SK-N-SH treated with all-trans-retinoic acid at 6 μM for 48 hours (cell line): ENCODE measurements around the gene ARRB1.

Experiments used
- ATAC-seq: fragments of 200-7000 bp; cut with Tn5 transposase; 3 replicates; pipeline ENCODE4 v1.9.1; 2020; ENCODE audit warnings: mild to moderate bottlenecking, moderate library complexity
- BACH2 ChIP-seq: fragments of 250-450 bp; sonication (Bioruptor Pico); IDR thresholded peaks from 2 replicates; pipeline ENCODE4 v1.9.0; 2021; ENCODE audit warnings: mild to moderate bottlenecking, borderline replicate concordance
- CSDC2 ChIP-seq: fragments of 250-450 bp; sonication (Bioruptor Pico); IDR thresholded peaks from 2 replicates; pipeline ENCODE4 v1.5.0; 2020; ENCODE audit warnings: mild to moderate bottlenecking, moderate library complexity
- CSRNP3 ChIP-seq: fragments of 250-450 bp; sonication (Bioruptor Pico); IDR thresholded peaks from 2 replicates; pipeline ENCODE4 v1.5.1; 2021; ENCODE audit warnings: mild to moderate bottlenecking, moderate library complexity
- ESRRG ChIP-seq: fragments of 250-450 bp; sonication (Bioruptor Pico); IDR thresholded peaks from 2 replicates; pipeline ENCODE4 v1.6.1; 2021; ENCODE audit warnings: mild to moderate bottlenecking
- OSR1 ChIP-seq: fragments of 250-450 bp; sonication (Bioruptor Pico); IDR thresholded peaks from 2 replicates; pipeline ENCODE4 v1.8.0; 2022; ENCODE audit warnings: moderate library complexity, mild to moderate bottlenecking, inconsistent platforms
- POU6F1 ChIP-seq: fragments of 250-450 bp; sonication (Bioruptor Pico); IDR thresholded peaks from 2 replicates; pipeline ENCODE4 v1.8.0; 2021; ENCODE audit warnings: low read depth, mild to moderate bottlenecking, moderate library complexity, borderline replicate concordance
- PPARA ChIP-seq: fragments of 250-450 bp; sonication (Bioruptor Pico); IDR thresholded peaks from 2 replicates; pipeline ENCODE4 v1.5.0; 2020; ENCODE audit warnings: mild to moderate bottlenecking, borderline replicate concordance
- RARB ChIP-seq: fragments of 250-450 bp; sonication (Bioruptor Pico); IDR thresholded peaks from 2 replicates; pipeline ENCODE4 v1.8.0; 2021; ENCODE audit warnings: mild to moderate bottlenecking, moderate library complexity
- SNAI2 ChIP-seq: fragments of 250-450 bp; sonication (Bioruptor Pico); IDR thresholded peaks from 2 replicates; pipeline ENCODE4 v1.5.0; 2020; ENCODE audit warnings: mild to moderate bottlenecking, moderate library complexity
- ZC3H10 ChIP-seq: fragments of 250-450 bp; sonication (Bioruptor Pico); IDR thresholded peaks from 2 replicates; pipeline ENCODE4 v1.5.1; 2021; ENCODE audit warnings: mild to moderate bottlenecking, moderate library complexity
- ZFP30 ChIP-seq: fragments of 450-650 bp; formaldehyde crosslinking; IDR thresholded peaks from 2 replicates; pipeline ENCODE4 v1.5.0; 2022; ENCODE audit warnings: mild to moderate bottlenecking, moderate library complexity
- ZNF70 ChIP-seq: fragments of 450-650 bp; formaldehyde crosslinking; IDR thresholded peaks from 2 replicates; pipeline ENCODE4 v1.5.0; 2020; ENCODE audit warnings: mild to moderate bottlenecking, moderate library complexity
- ZNF8 ChIP-seq: fragments of 450-650 bp; formaldehyde crosslinking; IDR thresholded peaks from 2 replicates; pipeline ENCODE4 v1.5.0; 2020; ENCODE audit warnings: mild to moderate bottlenecking, moderate library complexity
- TF ChIP-seq, protein P1 (sequence below): fragments of 250-450 bp; sonication (Bioruptor Pico); IDR thresholded peaks from 2 replicates; pipeline ENCODE4 v1.5.0; 2020; ENCODE audit warnings: mild to moderate bottlenecking, moderate library complexity
- TF ChIP-seq, protein P2 (sequence below): fragments of 250-450 bp; sonication (Bioruptor Pico); IDR thresholded peaks from 2 replicates; pipeline ENCODE4 v1.8.0; 2020; ENCODE audit warnings: mild to moderate bottlenecking, moderate library complexity, borderline replicate concordance

ARRB1 gene

GRCh38 chr11:75344761-75345454 is 6.6 kb downstream of the ARRB1 start:
- TF ChIP-seq BACH2 (CRISPR knock-in tag) (no peak), ZNF70 (CRISPR knock-in tag) (no peak), ZNF8 (CRISPR knock-in tag) (no peak), ZC3H10 (CRISPR knock-in tag) (no peak), ZFP30 (CRISPR knock-in tag) (no peak), ESRRG (CRISPR knock-in tag) (no peak), CSDC2 (CRISPR knock-in tag) (no peak), POU6F1 (no peak), RARB (no peak)
- TF ChIP-seq, all 23 proteins: peak for 0
- no peak for ATAC-seq

- TF ChIP-seq ZNF8 (CRISPR knock-in tag), result no peak
- no peak for TF ChIP-seq BACH2 (CRISPR knock-in tag)
- TF ChIP-seq OSR1 (CRISPR knock-in tag), result no peak
- TF ChIP-seq ZC3H10 (CRISPR knock-in tag), result no peak
- TF ChIP-seq ESRRG (CRISPR knock-in tag), result no peak
- TF ChIP-seq ZFP30 (CRISPR knock-in tag), result no peak
- TF ChIP-seq SNAI2 (CRISPR knock-in tag), result no peak
- no peak for TF ChIP-seq ZNF70 (CRISPR knock-in tag)
- TF ChIP-seq, protein P1, sequence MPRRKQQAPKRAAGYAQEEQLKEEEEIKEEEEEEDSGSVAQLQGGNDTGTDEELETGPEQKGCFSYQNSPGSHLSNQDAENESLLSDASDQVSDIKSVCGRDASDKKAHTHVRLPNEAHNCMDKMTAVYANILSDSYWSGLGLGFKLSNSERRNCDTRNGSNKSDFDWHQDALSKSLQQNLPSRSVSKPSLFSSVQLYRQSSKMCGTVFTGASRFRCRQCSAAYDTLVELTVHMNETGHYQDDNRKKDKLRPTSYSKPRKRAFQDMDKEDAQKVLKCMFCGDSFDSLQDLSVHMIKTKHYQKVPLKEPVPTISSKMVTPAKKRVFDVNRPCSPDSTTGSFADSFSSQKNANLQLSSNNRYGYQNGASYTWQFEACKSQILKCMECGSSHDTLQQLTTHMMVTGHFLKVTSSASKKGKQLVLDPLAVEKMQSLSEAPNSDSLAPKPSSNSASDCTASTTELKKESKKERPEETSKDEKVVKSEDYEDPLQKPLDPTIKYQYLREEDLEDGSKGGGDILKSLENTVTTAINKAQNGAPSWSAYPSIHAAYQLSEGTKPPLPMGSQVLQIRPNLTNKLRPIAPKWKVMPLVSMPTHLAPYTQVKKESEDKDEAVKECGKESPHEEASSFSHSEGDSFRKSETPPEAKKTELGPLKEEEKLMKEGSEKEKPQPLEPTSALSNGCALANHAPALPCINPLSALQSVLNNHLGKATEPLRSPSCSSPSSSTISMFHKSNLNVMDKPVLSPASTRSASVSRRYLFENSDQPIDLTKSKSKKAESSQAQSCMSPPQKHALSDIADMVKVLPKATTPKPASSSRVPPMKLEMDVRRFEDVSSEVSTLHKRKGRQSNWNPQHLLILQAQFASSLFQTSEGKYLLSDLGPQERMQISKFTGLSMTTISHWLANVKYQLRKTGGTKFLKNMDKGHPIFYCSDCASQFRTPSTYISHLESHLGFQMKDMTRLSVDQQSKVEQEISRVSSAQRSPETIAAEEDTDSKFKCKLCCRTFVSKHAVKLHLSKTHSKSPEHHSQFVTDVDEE (CRISPR knock-in tag), result no peak
- TF ChIP-seq, all 23 proteins: peak for 0
- ATAC-seq, result no peak
Measured at GRCh38 chr11:75344186-75344585, 7.3 kb downstream of the ARRB1 start.

DNA sequence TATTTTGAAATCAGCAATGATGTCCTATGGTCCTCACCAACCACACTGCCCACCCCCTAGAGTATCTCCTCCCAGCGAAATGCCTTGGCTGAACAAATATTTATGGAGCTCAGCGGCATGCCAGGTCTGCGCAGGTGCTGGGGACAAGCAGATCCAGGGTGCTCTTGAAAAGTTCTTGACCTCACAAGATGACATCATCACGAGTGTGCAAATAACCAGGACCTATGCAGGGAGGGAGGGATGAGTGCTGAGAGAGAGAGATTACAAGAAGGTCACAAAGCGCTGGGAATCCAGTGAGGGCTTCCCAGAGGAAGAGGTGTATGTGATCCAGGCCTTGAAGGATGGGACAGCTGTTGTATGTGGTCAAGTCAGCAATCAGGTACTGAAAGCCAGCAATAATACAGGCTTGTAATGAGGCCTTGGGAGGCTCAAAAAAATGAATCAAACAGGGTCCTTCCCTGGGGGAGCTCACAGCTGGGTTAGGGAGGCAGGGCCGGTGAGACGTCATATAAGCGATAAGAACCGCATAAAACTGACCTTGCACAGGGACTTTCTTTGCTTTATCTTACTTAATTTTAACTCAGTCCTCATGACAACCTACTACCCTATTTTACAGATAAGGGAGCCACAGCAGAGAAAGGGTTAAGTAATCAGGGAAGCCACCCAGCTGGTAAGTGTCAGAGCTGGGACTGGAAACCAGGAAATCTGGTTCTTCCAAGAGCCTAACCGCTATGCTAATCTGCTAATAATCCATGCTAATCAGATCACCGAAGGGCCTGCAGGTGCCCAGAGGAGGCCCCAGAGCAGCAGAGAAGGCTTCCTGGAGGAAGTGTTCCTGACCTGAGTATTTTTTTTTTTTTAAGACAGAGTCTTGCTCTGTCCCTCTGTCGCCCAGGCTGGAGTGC is 8.2 kb downstream of the ARRB1 start:
- no peak for ATAC-seq
- TF ChIP-seq ZNF70 (CRISPR knock-in tag) (peak; percentile 97), ZC3H10 (CRISPR knock-in tag) (no peak)

- TF ChIP-seq, protein P2, sequence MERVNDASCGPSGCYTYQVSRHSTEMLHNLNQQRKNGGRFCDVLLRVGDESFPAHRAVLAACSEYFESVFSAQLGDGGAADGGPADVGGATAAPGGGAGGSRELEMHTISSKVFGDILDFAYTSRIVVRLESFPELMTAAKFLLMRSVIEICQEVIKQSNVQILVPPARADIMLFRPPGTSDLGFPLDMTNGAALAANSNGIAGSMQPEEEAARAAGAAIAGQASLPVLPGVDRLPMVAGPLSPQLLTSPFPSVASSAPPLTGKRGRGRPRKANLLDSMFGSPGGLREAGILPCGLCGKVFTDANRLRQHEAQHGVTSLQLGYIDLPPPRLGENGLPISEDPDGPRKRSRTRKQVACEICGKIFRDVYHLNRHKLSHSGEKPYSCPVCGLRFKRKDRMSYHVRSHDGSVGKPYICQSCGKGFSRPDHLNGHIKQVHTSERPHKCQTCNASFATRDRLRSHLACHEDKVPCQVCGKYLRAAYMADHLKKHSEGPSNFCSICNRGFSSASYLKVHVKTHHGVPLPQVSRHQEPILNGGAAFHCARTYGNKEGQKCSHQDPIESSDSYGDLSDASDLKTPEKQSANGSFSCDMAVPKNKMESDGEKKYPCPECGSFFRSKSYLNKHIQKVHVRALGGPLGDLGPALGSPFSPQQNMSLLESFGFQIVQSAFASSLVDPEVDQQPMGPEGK (CRISPR knock-in tag), result no peak
- TF ChIP-seq ZC3H10 (CRISPR knock-in tag) (no peak), POU6F1 (no peak), ZNF8 (CRISPR knock-in tag) (no peak), CSRNP3 (CRISPR knock-in tag) (no peak), PPARA (CRISPR knock-in tag) (no peak), ZFP30 (CRISPR knock-in tag) (no peak)
- TF ChIP-seq, protein P1 (CRISPR knock-in tag), result no peak
Measured at GRCh38 chr11:75342231-75342918, 9.1 kb downstream of the ARRB1 start.

More at GRCh38 chr11:75342231-75342918, 9.1 kb downstream of the ARRB1 start:
- ATAC-seq, result no peak
